Measurements from ENCODE around the gene ZNF618.

Gene ZNF618

GRCh38 chr9:113963696-113964494 is 87.8 kb downstream of the ZNF618 start:
- TF ChIP-seq, protein P1, sequence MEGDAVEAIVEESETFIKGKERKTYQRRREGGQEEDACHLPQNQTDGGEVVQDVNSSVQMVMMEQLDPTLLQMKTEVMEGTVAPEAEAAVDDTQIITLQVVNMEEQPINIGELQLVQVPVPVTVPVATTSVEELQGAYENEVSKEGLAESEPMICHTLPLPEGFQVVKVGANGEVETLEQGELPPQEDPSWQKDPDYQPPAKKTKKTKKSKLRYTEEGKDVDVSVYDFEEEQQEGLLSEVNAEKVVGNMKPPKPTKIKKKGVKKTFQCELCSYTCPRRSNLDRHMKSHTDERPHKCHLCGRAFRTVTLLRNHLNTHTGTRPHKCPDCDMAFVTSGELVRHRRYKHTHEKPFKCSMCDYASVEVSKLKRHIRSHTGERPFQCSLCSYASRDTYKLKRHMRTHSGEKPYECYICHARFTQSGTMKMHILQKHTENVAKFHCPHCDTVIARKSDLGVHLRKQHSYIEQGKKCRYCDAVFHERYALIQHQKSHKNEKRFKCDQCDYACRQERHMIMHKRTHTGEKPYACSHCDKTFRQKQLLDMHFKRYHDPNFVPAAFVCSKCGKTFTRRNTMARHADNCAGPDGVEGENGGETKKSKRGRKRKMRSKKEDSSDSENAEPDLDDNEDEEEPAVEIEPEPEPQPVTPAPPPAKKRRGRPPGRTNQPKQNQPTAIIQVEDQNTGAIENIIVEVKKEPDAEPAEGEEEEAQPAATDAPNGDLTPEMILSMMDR (conservative IDR thresholded peaks at IDR 0.05), result no peak
- no peak overlapping the region for H3K27ac ChIP-seq

DNA sequence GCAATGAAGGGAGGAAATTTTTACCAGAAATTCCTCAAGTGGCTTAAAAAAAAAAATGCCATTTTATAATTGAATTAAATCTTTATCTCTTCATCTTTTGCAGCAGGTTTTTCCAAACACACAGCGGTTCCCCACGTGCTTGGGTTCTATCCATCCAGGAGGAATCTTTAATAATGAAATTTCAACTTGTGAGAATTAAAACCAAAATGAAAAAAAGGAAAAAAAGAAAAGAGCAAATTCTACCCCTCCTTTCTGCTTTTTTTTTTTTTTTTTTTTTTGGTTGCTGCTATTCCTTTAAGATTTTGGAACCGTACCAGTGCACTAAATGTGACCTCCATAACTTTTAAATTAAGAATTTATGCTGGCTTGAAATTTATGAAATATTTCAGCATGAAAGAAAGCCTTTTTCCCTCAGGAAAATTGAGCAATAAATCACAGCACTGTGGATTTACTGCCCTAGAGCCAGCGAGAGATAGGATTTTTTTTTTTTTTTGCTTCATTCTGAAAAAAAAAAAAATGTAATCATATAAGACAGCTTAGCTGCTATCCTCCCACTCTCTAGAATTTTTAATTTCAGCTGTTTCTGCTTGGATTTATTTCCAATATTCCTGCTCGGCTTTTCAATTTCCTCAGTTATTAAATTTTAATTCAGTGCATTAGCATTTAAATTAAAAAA is 88.5 kb downstream of the ZNF618 start:
- H3K27ac ChIP-seq, result no peak overlapping the region

DNA sequence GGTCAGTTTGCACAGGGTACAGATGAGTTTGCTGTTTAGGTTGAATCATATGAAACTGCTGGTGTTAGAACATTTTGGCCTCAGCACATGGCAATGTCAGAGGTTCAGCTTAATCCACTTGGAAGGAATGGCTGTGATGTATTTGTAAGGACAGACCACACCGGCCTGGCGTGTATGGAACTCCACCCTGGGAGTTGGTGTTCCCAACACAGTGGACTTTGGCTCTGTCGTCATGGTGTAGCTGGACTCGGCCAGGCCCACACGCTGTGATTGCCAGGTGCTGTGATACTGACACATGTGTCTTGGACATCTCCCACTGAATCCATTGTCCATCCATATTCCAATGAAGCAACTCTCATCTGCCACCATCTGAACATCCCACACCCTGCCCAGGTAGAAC is 90.3 kb downstream of the ZNF618 start:
- H3K27ac ChIP-seq, result no peak overlapping the region
- TF ChIP-seq, protein P1 (conservative IDR thresholded peaks at IDR 0.05), result no peak

More for the DNA sequence above, 88.5 kb downstream of the ZNF618 start:
- TF ChIP-seq, protein P1 (conservative IDR thresholded peaks at IDR 0.05), result no peak

GRCh38 chr9:113967380-113967779 is 91.3 kb downstream of the ZNF618 start:
- TF ChIP-seq, protein P1 (conservative IDR thresholded peaks at IDR 0.05), result no peak

DNA sequence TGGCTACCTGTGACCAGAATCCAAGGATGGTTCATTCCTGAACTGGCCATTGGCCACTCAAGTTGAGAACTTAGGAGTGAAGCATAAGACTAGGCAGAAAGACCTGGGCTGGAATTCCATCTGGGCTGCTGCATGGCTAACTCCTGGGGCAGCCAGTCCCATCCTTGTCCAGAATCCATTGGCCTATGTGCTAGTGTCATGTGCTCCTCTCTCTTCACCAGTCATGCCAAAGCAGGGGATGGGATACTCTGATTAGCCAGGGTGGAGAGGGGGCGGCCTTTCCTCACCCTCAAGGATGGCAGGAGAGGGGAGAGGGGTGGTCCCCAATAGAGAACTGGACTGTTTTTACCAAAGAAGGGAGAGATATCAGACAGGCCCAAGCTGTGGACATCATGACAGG is 93.2 kb downstream of the ZNF618 start:
- TF ChIP-seq, protein P1 (conservative IDR thresholded peaks at IDR 0.05), result no peak
- no peak overlapping the region for H3K27ac ChIP-seq

More at GRCh38 chr9:113967380-113967779, 91.3 kb downstream of the ZNF618 start:
- H3K27ac ChIP-seq, result no peak overlapping the region

DNA sequence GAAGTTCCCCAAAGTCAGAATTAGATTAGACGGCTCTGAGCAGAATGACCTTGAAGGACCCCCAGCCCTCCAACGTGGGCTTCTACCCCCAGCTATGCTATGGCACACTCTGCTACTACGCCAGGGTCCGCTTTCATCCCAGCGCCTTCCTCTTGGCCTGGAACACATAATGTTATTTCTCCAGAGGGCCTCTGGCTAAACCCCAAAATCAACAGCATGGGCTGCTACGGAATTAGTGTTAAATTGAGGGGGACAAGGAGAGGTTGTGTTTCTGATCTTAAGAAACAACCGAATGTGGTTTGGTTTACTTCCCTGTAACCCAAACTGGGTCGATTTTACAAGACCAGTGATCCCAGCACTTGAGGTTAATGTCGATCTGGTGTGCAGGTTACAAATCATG is 97.1 kb downstream of the ZNF618 start:
- peak overlapping the region; percentile 53 for H3K27ac ChIP-seq
- TF ChIP-seq, protein P1 (conservative IDR thresholded peaks at IDR 0.05), result no peak

- TF ChIP-seq, protein P1 (conservative IDR thresholded peaks at IDR 0.05), result no peak
- peak overlapping the region; percentile 53 for H3K27ac ChIP-seq
These were observed 97.9 kb downstream of the ZNF618 start for GRCh38 chr9:113973963-113974413.
